T-helper 9 cell (primary cell): ENCODE data around the gene ANKRD39.
A peak's percentile ranks its signal among the peaks of the same experiment; 100 is the strongest.

Experiments
- DNase-seq: peaks from one replicate; pipeline ENCODE4 v3.0.0-alpha.2; 2020

The ANKRD39 gene

DNA sequence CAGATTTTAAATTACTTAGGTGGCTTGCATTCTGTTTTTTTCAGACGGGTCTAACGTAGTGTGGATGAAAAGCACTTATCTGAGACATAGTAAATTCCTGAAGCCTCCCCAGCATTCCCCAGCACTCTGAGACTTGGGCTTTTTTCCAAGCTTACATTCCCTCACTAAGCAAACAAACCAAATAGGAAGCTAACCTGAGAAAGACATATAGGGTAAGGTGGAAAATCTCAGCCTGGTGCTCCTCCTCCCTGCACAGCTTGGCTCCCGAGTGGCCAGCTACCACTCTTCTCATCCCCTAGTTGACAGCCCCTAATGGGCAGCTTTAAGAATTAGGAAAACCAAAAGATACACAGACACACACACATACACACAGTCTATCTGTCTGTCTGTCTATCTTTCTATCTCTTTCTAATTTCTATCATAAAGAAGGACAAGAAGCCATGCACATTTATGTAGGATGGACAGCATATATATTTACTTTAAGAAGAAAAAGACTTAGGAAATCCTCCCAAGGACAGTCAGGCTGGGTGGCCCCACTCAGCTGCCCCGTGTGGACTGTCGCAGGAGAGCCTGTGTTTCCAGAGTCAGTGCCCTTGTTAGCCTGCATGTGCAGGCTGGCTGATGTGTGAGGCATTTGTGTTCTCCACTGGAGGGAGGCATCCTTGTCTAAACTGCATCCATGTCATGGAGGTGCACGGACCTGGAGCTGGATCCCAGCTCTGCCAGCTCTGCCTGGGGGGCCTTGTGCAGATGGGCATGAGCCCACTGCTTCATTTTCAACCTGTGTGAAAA lies 33.5 kb downstream of the ANKRD39 start:
- DNase-seq, result no peak

DNA sequence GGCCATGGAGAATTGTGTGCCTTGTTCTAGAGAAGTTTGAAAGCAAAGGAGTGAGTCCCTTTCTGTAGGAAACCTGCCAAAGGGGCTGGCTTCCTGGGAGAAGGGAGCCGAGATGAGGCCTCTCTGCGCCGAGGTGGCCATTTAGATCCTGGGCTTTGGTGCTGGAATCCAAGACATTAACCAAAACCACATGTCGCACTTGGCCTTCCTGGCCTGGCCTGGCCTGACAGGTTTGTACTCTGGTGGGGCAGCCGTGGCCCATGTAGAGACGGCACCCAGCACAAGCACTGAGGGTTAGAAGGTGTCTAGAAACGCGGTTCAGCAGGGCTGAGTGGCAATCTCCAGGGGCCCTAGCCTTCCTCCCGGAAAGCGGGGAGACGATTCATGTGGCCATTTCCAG lies 34.6 kb downstream of the ANKRD39 start:
- DNase-seq, result no peak

GRCh38 chr2:96822786-96823185 lies 35.0 kb downstream of the ANKRD39 start:
- DNase-seq, result no peak

- no peak for DNase-seq
These were observed 36.6 kb downstream of the ANKRD39 start for GRCh38 chr2:96821113-96821675.

DNA sequence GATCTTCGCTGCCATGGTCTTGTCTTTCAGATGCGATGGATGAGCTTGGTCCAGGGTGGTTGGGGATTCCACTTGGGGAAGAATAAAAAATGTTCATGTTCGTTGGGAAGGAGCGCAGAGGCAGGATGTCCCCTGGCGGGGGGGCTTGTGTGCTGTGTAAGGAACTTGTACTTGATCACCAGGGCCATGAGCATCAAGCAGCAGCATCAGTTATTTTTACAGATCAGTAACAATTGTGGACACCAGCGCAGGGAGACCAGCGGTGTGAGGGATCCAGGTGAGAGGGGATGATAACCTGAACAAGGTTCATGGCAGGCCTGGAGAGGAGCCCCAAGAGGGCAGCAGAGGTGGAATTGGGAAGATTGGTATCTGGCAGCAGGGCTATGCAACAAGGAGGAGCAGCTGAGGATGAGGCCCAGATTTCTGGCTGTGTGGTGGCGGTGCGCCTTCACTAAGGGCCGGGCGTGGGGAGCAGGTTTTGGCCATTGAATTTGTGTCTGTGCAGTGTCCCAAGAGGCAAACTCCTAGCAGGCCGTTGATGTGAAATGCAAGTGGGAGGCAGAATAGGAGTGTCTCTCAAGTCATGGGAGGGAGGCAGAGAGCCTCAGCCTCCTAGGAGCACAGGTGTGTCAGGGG lies 37.8 kb downstream of the ANKRD39 start:
- no peak for DNase-seq

DNA sequence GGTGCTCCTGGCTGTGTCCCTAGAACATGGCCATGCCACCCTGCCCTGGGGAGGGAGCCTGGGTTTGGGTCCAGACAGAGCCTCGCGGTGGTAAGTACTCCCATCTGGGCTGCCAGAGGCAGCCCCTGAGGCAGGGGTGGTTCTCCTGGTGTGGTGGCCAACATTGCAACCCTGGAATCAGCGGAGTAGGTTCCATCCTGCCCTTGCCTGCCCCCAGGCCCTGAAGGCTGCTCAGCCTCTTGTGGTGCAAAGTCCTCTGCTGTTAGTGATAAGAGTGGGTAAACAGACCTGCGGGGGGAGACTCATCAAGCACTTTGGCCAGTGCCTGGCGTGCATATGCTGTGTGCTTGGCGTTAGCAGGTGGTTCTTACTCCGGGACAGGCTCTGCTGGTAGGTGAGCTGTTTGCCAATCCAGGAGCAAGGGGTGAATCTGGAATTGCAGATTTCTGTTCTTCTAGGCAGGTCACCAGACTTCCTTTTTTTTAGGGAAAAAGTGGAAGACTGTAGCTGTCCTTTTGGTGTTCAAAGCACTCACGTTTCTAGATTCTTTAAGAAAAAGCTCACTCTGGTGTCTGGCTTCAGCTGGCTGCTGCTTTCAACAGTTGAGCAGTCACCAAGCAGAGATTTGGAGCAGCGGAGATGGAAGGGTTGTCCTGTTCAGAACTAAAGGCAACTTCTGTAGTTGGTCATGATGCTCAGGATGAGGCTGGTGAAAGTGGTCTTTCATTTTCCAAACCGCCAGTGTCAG lies 38.5 kb downstream of the ANKRD39 start:
- no peak for DNase-seq

- no peak for DNase-seq
These were observed 39.9 kb downstream of the ANKRD39 start for GRCh38 chr2:96817882-96818281.

DNA sequence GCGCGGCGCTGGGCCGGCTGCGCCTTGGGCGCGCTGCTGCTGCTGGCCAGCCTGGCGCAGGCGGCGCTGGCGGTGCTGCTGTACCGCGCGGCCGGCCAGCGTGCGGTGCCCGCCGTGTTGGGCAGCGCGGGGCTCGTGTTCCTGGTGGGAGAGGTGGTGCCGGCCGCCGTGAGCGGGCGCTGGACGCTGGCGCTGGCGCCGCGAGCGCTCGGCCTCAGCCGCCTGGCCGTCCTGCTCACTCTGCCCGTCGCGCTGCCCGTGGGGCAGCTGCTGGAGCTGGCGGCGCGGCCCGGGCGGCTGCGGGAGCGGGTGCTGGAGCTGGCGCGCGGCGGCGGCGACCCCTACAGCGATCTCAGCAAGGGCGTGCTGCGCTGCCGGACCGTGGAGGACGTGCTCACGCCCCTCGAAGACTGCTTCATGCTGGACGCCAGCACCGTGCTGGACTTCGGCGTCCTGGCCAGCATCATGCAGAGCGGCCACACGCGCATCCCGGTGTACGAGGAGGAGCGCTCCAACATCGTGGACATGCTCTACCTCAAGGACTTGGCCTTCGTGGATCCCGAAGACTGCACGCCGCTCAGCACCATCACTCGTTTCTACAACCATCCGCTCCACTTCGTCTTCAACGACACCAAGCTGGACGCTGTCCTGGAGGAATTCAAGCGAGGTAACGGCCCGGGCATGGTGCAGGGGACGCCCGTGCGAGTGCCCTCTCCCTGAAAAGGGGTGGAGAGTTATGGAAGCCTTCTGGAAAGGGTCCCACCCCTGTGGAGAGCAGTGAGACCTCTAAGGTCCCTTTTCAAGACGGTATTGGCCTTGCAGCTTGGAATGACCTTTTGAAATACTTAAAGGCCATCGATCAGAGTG lies 40.7 kb downstream of the ANKRD39 start:
- no peak for DNase-seq

DNA sequence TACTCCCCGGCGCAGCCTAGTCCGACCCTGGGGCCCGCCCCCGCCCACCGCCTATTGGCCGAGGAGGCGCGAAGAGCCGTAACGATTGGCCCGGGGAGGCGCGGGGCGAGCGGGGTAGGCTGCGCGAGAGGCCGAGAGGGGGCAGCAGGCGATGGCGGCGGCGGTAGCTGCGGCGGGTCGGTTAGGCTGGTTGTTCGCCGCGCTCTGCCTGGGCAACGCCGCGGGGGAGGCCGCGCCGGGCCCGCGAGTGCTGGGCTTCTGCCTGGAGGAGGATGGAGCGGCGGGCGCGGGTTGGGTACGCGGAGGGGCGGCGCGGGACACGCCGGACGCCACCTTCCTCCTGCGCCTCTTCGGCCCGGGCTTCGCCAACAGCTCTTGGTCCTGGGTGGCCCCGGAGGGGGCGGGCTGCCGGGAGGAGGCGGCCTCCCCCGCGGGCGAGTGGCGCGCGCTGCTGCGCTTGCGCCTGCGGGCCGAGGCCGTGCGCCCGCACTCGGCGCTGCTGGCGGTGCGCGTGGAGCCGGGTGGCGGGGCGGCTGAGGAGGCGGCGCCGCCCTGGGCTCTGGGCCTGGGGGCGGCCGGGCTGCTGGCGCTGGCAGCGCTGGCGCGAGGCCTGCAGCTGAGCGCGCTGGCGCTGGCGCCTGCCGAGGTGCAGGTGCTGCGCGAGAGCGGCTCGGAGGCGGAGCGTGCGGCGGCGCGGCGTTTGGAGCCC lies 41.5 kb downstream of the ANKRD39 start, which contains the start of gene CNNM3:
Gene CNNM3 (plus strand): TSS at position 142 of the 709 bp plus-strand sequence. CDS start 10 bp downstream, at position 152.
- peak; percentile 93 for DNase-seq

GRCh38 chr2:96815326-96816126 lies 42.3 kb downstream of the ANKRD39 start:
- no peak for DNase-seq

GRCh38 chr2:96813656-96814055 lies 44.2 kb downstream of the ANKRD39 start:
- DNase-seq, result no peak

DNA sequence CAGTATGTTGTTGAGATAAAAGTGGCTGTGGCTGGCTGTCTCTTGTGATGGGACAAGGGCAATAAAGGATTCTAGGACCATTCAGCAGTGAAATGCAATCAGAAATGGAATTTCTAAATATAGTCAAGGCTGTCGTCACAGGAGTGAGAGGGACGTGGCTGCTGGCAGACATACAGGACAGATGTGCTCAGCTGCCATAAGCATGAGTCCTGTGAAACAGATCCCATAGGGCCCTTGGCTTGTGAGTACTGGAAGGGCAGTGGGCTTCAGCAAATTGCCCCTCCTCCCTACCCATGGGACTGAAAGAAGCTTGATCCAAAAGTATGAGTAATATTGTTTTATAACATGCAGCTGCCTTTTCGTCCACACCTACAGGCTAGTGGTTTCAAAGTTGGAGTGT lies 45.9 kb downstream of the ANKRD39 start:
- DNase-seq, result no peak

DNA sequence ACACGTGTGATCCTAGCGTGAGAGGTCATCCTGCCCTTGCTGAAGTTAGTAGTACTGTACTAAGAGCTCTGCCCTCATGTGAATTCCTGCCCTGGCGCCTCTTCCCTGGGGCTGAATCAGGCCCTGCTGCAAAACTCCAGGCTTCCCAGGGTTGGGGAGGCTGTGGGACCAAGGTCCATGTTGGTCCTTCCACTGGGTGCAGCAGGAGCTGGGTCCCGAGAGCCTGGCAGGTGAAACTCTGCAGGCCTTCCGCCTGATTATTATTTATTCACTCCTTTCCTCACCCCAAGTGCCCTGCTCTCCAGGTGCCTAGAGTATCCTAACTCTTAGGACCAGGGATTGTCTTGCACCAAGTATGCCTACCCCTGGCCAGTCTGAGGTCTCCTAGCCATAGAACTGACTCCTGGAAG lies 47.0 kb downstream of the ANKRD39 start:
- no peak for DNase-seq

- no peak for DNase-seq
These were observed 47.6 kb downstream of the ANKRD39 start for GRCh38 chr2:96809951-96810782.

DNA sequence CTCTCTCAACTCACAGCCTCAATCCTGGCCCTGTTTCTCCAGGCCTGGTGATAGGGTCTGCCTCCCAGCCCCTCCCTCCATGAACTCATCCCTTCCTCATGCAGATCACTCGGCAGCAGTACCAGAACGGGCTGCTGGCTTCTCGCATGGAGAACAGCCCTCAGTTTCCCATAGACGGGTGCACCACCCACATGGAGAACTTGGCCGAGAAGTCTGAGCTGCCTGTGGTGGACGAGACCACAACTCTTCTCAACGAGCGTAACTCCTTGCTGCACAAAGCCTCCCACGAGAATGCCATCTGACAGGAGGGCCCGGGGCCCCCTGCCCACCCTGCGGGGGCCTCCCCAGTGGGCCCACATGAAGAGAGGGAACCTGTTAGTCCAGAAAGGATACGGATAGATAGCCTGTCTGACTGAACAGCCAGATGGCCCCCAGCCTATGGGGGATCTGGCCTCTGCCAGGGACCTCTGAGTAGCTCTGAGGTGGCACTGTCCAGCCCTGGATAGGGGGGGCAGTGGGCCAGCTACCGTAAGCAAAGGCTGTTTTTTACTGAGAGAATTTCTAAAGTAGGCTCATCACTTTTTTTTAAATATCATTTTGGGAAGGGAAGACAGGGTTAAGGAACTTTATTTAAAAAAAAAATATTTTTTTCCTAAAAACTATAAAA lies 48.5 kb downstream of the ANKRD39 start:
- DNase-seq, result no peak

DNA sequence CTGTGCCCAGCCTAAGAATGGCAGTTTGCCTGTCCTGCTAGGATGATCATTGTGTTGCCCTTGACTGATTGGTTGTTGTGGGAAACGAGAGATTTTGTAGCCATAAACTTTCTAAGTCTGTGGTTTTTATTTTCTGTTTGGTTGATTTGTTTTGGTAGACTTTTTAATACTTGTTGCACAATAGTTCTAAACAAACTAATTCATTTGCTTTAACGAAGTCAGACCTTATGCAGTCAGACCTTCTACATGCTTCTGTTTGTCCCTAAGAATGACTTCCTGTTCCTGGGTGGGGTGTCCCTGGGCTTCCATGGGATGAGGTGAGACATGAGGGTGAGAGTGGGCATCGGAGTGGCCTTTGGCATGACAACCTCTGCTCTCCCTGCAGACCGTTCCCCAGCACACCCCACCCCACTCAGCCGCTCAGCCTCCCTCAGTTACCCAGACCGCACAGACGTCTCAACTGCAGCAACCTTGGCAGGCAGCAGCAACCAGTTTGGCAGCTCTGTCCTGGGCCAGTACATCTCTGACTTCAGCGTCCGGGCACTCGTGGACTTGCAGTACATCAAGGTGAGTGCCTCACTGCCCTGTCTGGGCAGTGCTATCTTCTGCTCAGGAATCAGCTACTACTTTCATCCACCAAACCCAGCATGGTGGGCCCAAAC lies 49.5 kb downstream of the ANKRD39 start:
- DNase-seq, result no peak

- DNase-seq, result no peak
These were observed 50.7 kb downstream of the ANKRD39 start for GRCh38 chr2:96807127-96807471.

- DNase-seq, result peak; percentile 26
These were observed 51.2 kb downstream of the ANKRD39 start for GRCh38 chr2:96806468-96807126.
